ENCODE measurements around the gene CTXN1. TPM values are rescaled to one million over a fixed set of nuclear protein-coding genes. Genes with fewer than 3 reads are reported as not detected.
"Not testable (repeated sequence)": the region's sequence is repeated elsewhere in the genome, so short reads cannot be mapped to it uniquely, and the experiment has no call there.

Gene CTXN1
- total RNA-seq, 1 donor from 2014 or later = 55.9 TPM

- Histone ChIP-seq H3K27ac (ENCODE audit: low read depth, low read length) (no peak overlapping the region), H3K4me1 (ENCODE audit: insufficient read depth, low read length) (peaks cover 32% of the 10 kb centered on the region), H3K4me2 (ENCODE audit: low read length) (no peak overlapping the region), H3K36me3 (ENCODE audit: insufficient read depth, low read length) (peaks cover 6% of the 10 kb centered on the region), H4K20me1 (ENCODE audit: insufficient read depth, low read length) (peaks cover 13% of the 10 kb centered on the region), H3K9ac (ENCODE audit: low read length) (no peak overlapping the region), H3K27me3 (ENCODE audit: insufficient read depth, low read length) (no peaks in the 10 kb centered on the region), H3K9me3 (ENCODE audit: insufficient read depth, low read depth, low read length) (no peaks in the 10 kb centered on the region), H3K79me2 (ENCODE audit: insufficient read depth, low read length) (no peaks in the 10 kb centered on the region), H2AFZ (ENCODE audit: low read depth, low read length) (no peak overlapping the region), H3K4me3 (ENCODE audit: insufficient read depth, low read depth, low read length) (no peak overlapping the region)
- H3K4me1 Mint-ChIP-seq (ENCODE audit: low read depth, unreplicated experiment) = peaks cover 15% of the 10 kb centered on the region
- H3K4me3 Mint-ChIP-seq (ENCODE audit: unreplicated experiment) = no peak overlapping the region
- DNase-seq (ENCODE audit: low read depth) (no peak), FAIRE-seq (no peak)
- no peak for TF ChIP-seq CTCF (IDR thresholded peaks at IDR 0.05; ENCODE audit: insufficient read depth, low read depth, low read length)
- TF ChIP-seq EZH2 (IDR thresholded peaks at IDR 0.05; ENCODE audit: insufficient read depth, low read length) = no peak
- peaks cover 9% of the 10 kb centered on the region for H3K36me3 Mint-ChIP-seq (ENCODE audit: low read depth, unreplicated experiment)
- no peaks in the 10 kb centered on the region for H3K9me3 Mint-ChIP-seq (ENCODE audit: unreplicated experiment)
- no peaks in the 10 kb centered on the region for H3K27me3 Mint-ChIP-seq (ENCODE audit: low read depth, unreplicated experiment)
- no peak overlapping the region for H3K27ac Mint-ChIP-seq (ENCODE audit: unreplicated experiment)
These were observed 4.8 kb upstream of the CTXN1 start for GRCh38 chr19:7930765-7931164.

DNA sequence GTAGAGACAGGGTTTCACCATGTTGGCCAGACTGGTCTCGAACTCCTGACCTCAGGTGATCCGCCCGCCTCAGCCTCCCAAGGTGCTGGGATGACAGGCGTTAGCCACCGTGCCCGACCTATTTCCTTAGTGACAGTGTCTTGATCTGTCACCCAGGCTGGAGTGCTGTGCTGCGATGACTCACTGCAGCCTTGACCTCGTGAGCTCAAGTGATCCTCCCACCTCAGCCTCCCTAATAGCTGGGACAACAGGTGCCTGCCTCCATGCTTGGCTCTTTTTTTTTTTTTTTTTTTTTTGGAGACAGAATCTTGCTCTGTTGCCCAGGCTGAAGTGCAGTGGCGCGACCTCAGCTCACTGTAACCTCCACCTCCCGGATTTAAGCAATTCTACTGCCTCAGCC is 4.1 kb upstream of the CTXN1 start:
- H3K4me3 ChIP-seq (ENCODE audit: insufficient read depth, low read depth, low read length); FAIRE-seq; H3K9ac ChIP-seq (ENCODE audit: low read length); H3K27me3 ChIP-seq (ENCODE audit: insufficient read depth, low read length); H3K27ac ChIP-seq (ENCODE audit: low read depth, low read length); DNase-seq (ENCODE audit: low read depth); H3K79me2 ChIP-seq (ENCODE audit: insufficient read depth, low read length); H3K36me3 ChIP-seq (ENCODE audit: insufficient read depth, low read length); H3K4me2 ChIP-seq (ENCODE audit: low read length); H3K9me3 Mint-ChIP-seq (ENCODE audit: unreplicated experiment); H3K9me3 ChIP-seq (ENCODE audit: insufficient read depth, low read depth, low read length); H2AFZ ChIP-seq (ENCODE audit: low read depth, low read length); H3K36me3 Mint-ChIP-seq (ENCODE audit: low read depth, unreplicated experiment); H3K27me3 Mint-ChIP-seq (ENCODE audit: low read depth, unreplicated experiment): not testable (repeated sequence)
- peak overlapping the region; percentile 91 for H3K27ac Mint-ChIP-seq (ENCODE audit: unreplicated experiment)
- peak overlapping the region; percentile 45 for H3K4me3 Mint-ChIP-seq (ENCODE audit: unreplicated experiment)
- peaks cover 15% of the 10 kb centered on the region for H3K4me1 Mint-ChIP-seq (ENCODE audit: low read depth, unreplicated experiment)
- peaks cover 13% of the 10 kb centered on the region for H4K20me1 ChIP-seq (ENCODE audit: insufficient read depth, low read length)
- peaks cover 32% of the 10 kb centered on the region for H3K4me1 ChIP-seq (ENCODE audit: insufficient read depth, low read length)

DNA sequence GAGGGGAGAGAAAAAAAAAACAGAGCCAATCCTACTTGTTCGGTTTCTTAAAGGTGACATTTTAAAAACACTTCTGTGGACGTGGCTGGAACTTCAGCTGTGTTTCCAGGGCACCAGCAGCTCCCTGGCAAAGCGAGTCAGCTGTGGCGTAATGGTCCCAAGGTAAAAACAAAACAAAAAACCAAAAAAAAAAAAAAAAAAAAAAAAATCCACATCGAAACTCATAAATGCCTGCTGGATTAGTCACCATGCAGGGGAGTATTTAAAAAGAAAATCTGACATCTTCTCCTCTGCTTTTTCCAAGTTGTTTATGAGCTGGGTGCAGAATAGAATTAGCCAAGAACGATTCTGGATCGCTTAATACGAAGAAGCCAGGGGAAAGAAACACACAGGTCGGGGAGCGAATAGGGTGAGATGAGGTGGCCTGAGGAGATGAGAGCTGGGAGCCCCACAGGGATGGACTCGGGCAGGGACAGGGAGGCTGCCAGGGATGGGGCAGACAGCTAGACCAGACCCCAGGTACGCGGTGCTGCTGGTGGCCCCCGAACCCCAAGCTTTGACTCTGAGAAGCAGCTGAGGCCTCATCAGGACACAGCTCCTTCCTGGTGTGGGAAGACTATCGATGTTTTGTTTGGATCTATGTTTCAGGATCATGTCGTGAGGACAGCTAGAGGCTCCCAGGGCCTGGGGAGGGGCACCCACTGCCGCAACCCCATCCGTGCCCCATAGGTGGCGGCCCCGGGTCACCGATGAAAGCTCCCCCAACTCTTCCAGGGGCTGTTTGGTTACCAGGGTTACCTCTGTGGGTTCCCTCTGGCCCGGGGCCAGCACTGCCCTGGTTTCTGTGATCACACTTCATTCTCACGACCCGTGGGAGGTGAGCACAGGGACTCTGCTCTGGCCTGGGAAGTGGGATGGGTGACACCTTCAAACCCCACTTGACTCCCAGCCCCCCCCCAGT is 3.1 kb upstream of the CTXN1 start:
- TF ChIP-seq EZH2 (IDR thresholded peaks at IDR 0.05; ENCODE audit: insufficient read depth, low read length) (no peak), CTCF (IDR thresholded peaks at IDR 0.05; ENCODE audit: insufficient read depth, low read depth, low read length) (peak; percentile 34)
- Histone ChIP-seq H3K4me3 (ENCODE audit: insufficient read depth, low read depth, low read length) (peak overlapping the region; percentile 23), H3K36me3 (ENCODE audit: insufficient read depth, low read length) (peaks cover 4% of the 10 kb centered on the region), H2AFZ (ENCODE audit: low read depth, low read length) (no peak overlapping the region), H3K9me3 (ENCODE audit: insufficient read depth, low read depth, low read length) (no peaks in the 10 kb centered on the region), H3K27ac (ENCODE audit: low read depth, low read length) (peak overlapping the region; percentile 87), H3K4me1 (ENCODE audit: insufficient read depth, low read length) (peaks cover 32% of the 10 kb centered on the region), H3K9ac (ENCODE audit: low read length) (peak overlapping the region; percentile 76), H3K27me3 (ENCODE audit: insufficient read depth, low read length) (no peaks in the 10 kb centered on the region), H4K20me1 (ENCODE audit: insufficient read depth, low read length) (peaks cover 13% of the 10 kb centered on the region), H3K79me2 (ENCODE audit: insufficient read depth, low read length) (no peaks in the 10 kb centered on the region), H3K4me2 (ENCODE audit: low read length) (peak overlapping the region; percentile 71)
- peak; percentile 76 for DNase-seq (ENCODE audit: low read depth)
- no peak for FAIRE-seq
- H3K9me3 Mint-ChIP-seq (ENCODE audit: unreplicated experiment) = no peaks in the 10 kb centered on the region
- no peaks in the 10 kb centered on the region for H3K27me3 Mint-ChIP-seq (ENCODE audit: low read depth, unreplicated experiment)
- H3K36me3 Mint-ChIP-seq (ENCODE audit: low read depth, unreplicated experiment) = peaks cover 7% of the 10 kb centered on the region
- H3K4me1 Mint-ChIP-seq (ENCODE audit: low read depth, unreplicated experiment) = peaks cover 16% of the 10 kb centered on the region
- H3K4me3 Mint-ChIP-seq (ENCODE audit: unreplicated experiment) = peak overlapping the region; percentile 78
- peak overlapping the region; percentile 95 for H3K27ac Mint-ChIP-seq (ENCODE audit: unreplicated experiment)
